Glutamatergic neuron (in vitro differentiated cells): ENCODE measurements around the gene PCP4. TPM values are rescaled to one million over a fixed set of nuclear protein-coding genes. Genes with fewer than 3 reads are reported as not detected.

Experiments used
- DNase-seq: peaks from one replicate; pipeline ENCODE4 v3.0.0; 2022
- H3K27ac Mint-ChIP-seq: one replicate; pipeline ENCODE4 v1.8.0; 2020; ENCODE audit warnings: mild to moderate bottlenecking, mixed read lengths, inconsistent platforms; ENCODE audit not compliant: unreplicated experiment
- H3K27me3 Mint-ChIP-seq: one replicate; pipeline ENCODE4 v1.8.0; 2020; ENCODE audit warnings: mild to moderate bottlenecking, moderate library complexity, mixed read lengths, inconsistent platforms; ENCODE audit not compliant: unreplicated experiment
- H3K36me3 Mint-ChIP-seq: one replicate; pipeline ENCODE4 v1.8.0; 2020; ENCODE audit warnings: mild to moderate bottlenecking, mixed read lengths, inconsistent platforms; ENCODE audit not compliant: unreplicated experiment
- H3K4me1 Mint-ChIP-seq: one replicate; pipeline ENCODE4 v1.8.0; 2020; ENCODE audit warnings: mild to moderate bottlenecking, low read depth, mixed read lengths, inconsistent platforms; ENCODE audit not compliant: unreplicated experiment
- H3K4me3 Mint-ChIP-seq: one replicate; pipeline ENCODE4 v1.8.0; 2020; ENCODE audit warnings: mild to moderate bottlenecking, mixed read lengths, inconsistent platforms; ENCODE audit not compliant: unreplicated experiment
- H3K9me3 Mint-ChIP-seq: one replicate; pipeline ENCODE4 v1.8.0; 2020; ENCODE audit warnings: mild to moderate bottlenecking, moderate library complexity, mixed read lengths, inconsistent platforms; ENCODE audit not compliant: unreplicated experiment
- CTCF ChIP-seq: fragments of 200-600 bp; sonication (generic); IDR thresholded peaks from one replicate; pipeline ENCODE4 v1.5.0; 2021; ENCODE audit not compliant: partially characterized antibody, unreplicated experiment
- total RNA-seq: library from RNA; stranded (reverse); fragmentation: NEBNext Ultra II Directional; extraction: Animal tissue kit (Norgen Biotek cat#: 25700); gene quantifications from one replicate; pipeline ENCODE4 v1.2.1, GENCODE V29; 2021; ENCODE audit not compliant: unreplicated experiment

The PCP4 gene
- total RNA-seq, 1 donor from 2014 or later: 1.9 TPM

- no peak for DNase-seq
- H3K27ac Mint-ChIP-seq: no peak overlapping the region
- H3K27me3 Mint-ChIP-seq: no peaks in the 10 kb centered on the region
- no peak overlapping the region for H3K4me3 Mint-ChIP-seq
- H3K9me3 Mint-ChIP-seq: peaks cover under 1% of the 10 kb centered on the region
- H3K36me3 Mint-ChIP-seq: no peaks in the 10 kb centered on the region
- TF ChIP-seq CTCF: no peak
- H3K4me1 Mint-ChIP-seq: peaks cover under 1% of the 10 kb centered on the region
Measured at GRCh38 chr21:39915881-39916280, 48.6 kb downstream of the PCP4 start.

- Mint-ChIP-seq H3K27ac (no peak overlapping the region), H3K4me1 (peaks cover 1% of the 10 kb centered on the region), H3K27me3 (no peaks in the 10 kb centered on the region), H3K4me3 (no peak overlapping the region), H3K36me3 (no peaks in the 10 kb centered on the region), H3K9me3 (no peaks in the 10 kb centered on the region)
- TF ChIP-seq CTCF: no peak
- no peak for DNase-seq
Measured at GRCh38 chr21:39918558-39918957, 51.3 kb downstream of the PCP4 start.

- H3K4me3 Mint-ChIP-seq: no peak overlapping the region
- H3K9me3 Mint-ChIP-seq: peaks cover 2% of the 10 kb centered on the region
- H3K27me3 Mint-ChIP-seq: peaks cover 4% of the 10 kb centered on the region
- no peak for TF ChIP-seq CTCF
- no peak overlapping the region for H3K27ac Mint-ChIP-seq
- no peak for DNase-seq
- H3K4me1 Mint-ChIP-seq: peaks cover 1% of the 10 kb centered on the region
- H3K36me3 Mint-ChIP-seq: no peaks in the 10 kb centered on the region
Measured at GRCh38 chr21:39923476-39923875, 56.2 kb downstream of the PCP4 start.

GRCh38 chr21:39924577-39925308, 57.5 kb downstream of the PCP4 start:
- Mint-ChIP-seq H3K27ac (no peak overlapping the region), H3K27me3 (peaks cover 4% of the 10 kb centered on the region), H3K4me3 (no peak overlapping the region), H3K36me3 (no peaks in the 10 kb centered on the region), H3K9me3 (peaks cover 2% of the 10 kb centered on the region), H3K4me1 (peaks cover 1% of the 10 kb centered on the region)
- TF ChIP-seq CTCF: no peak
- no peak for DNase-seq

- peaks cover 2% of the 10 kb centered on the region for H3K9me3 Mint-ChIP-seq
- H3K4me3 Mint-ChIP-seq: no peak overlapping the region
- peaks cover 4% of the 10 kb centered on the region for H3K27me3 Mint-ChIP-seq
- H3K4me1 Mint-ChIP-seq: peaks cover 1% of the 10 kb centered on the region
- H3K27ac Mint-ChIP-seq: no peak overlapping the region
- no peaks in the 10 kb centered on the region for H3K36me3 Mint-ChIP-seq
- DNase-seq: no peak
- TF ChIP-seq CTCF: no peak
Measured at GRCh38 chr21:39927304-39927886, 60.2 kb downstream of the PCP4 start.
